Choroid plexus epithelial cell (primary cell): ENCODE measurements around the gene CD48.
A peak's percentile ranks its signal among the peaks of the same experiment; 100 is the strongest.

Experiments used
- DNase-seq: peaks from one replicate; pipeline ENCODE4 v3.0.0-alpha.2; 2010; ENCODE audit warnings: low read depth
- H3K4me3 ChIP-seq: 2 replicates; pipeline ENCODE4 v1.5.1; 2011; ENCODE audit warnings: low read depth, mild to moderate bottlenecking, control low read depth, low read length, moderate library complexity
- TF ChIP-seq, protein P1 (sequence below): conservative IDR thresholded peaks from 2 replicates; pipeline ENCODE4 v1.5.1; 2011; ENCODE audit warnings: low read depth, mild to moderate bottlenecking, control low read depth, inconsistent platforms, low read length, moderate library complexity

Gene CD48

GRCh38 chr1:160639652-160640051, 72.0 kb downstream of the CD48 start:
- DNase-seq = peak; percentile 40
- TF ChIP-seq, protein P1, sequence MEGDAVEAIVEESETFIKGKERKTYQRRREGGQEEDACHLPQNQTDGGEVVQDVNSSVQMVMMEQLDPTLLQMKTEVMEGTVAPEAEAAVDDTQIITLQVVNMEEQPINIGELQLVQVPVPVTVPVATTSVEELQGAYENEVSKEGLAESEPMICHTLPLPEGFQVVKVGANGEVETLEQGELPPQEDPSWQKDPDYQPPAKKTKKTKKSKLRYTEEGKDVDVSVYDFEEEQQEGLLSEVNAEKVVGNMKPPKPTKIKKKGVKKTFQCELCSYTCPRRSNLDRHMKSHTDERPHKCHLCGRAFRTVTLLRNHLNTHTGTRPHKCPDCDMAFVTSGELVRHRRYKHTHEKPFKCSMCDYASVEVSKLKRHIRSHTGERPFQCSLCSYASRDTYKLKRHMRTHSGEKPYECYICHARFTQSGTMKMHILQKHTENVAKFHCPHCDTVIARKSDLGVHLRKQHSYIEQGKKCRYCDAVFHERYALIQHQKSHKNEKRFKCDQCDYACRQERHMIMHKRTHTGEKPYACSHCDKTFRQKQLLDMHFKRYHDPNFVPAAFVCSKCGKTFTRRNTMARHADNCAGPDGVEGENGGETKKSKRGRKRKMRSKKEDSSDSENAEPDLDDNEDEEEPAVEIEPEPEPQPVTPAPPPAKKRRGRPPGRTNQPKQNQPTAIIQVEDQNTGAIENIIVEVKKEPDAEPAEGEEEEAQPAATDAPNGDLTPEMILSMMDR = no peak
- H3K4me3 ChIP-seq = no peak overlapping the region

DNA sequence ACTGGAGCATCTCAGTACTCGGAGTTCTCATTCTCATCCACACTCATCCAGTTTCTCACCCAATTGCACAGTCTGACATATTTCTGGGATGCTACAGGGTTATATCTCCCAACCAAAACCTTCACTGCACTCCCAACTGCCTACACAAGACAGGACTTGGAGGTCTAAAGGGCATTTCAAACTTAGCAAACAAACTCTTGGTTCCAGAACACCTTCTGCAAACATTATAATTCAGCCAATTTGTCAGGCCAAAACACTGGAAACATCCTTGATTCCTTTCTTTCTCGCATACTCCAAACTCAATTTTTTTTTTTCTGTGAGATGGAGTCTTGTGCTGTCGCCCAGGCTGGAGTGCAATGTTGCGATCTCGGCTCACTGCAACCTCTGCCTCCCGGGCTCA, 72.7 kb downstream of the CD48 start:
- DNase-seq = no peak
- H3K4me3 ChIP-seq = no peak overlapping the region
- TF ChIP-seq, protein P1 = no peak

GRCh38 chr1:160638540-160638857, 73.1 kb downstream of the CD48 start:
- H3K4me3 ChIP-seq = no peak overlapping the region
- DNase-seq = no peak
- TF ChIP-seq, protein P1 = no peak

GRCh38 chr1:160637821-160638539, 73.6 kb downstream of the CD48 start:
- peak; percentile 66 for DNase-seq
- TF ChIP-seq, protein P1 = no peak
- no peak overlapping the region for H3K4me3 ChIP-seq

- TF ChIP-seq, protein P1 = no peak
- DNase-seq = no peak
These were observed 74.6 kb downstream of the CD48 start for GRCh38 chr1:160637065-160637464.

GRCh38 chr1:160636547-160636946, 75.1 kb downstream of the CD48 start:
- no peak overlapping the region for H3K4me3 ChIP-seq
- no peak for DNase-seq
- TF ChIP-seq, protein P1 = no peak

More at GRCh38 chr1:160637065-160637464, 74.6 kb downstream of the CD48 start:
- no peak overlapping the region for H3K4me3 ChIP-seq

DNA sequence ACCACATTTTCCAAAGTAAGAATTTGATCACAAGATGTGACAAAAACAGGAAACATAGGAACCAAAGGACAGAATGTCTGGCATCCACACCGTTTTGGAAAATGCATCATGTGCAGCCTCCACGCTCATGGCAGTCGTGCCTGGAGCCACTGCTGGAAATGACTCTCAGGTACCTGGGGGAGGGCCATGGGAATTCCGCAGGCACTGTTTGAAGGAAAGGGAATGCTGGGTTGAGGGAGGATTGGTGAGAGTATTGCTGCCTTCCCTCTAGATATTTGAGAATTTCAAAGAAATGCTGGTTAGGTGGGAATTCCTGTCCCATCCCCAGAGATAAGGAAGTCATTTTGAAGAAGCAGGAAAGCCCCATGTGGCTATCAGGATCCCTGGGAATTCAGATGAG, 75.5 kb downstream of the CD48 start:
- DNase-seq = no peak
- no peak overlapping the region for H3K4me3 ChIP-seq
- TF ChIP-seq, protein P1 = no peak
